GM18511 (cell line): ENCODE data around the gene KRTAP5-10.
"Not testable (repeated sequence)": the region's sequence is repeated elsewhere in the genome, so short reads cannot be mapped to it uniquely, and the experiment has no call there.

ENCODE experiments used
- ATAC-seq: cut with Tn5 transposase; IDR thresholded peaks from one replicate; pipeline ENCODE4 v1.9.1; 2021; ENCODE audit warnings: mild to moderate bottlenecking, moderate library complexity; ENCODE audit not compliant: unreplicated experiment

Gene KRTAP5-10

DNA sequence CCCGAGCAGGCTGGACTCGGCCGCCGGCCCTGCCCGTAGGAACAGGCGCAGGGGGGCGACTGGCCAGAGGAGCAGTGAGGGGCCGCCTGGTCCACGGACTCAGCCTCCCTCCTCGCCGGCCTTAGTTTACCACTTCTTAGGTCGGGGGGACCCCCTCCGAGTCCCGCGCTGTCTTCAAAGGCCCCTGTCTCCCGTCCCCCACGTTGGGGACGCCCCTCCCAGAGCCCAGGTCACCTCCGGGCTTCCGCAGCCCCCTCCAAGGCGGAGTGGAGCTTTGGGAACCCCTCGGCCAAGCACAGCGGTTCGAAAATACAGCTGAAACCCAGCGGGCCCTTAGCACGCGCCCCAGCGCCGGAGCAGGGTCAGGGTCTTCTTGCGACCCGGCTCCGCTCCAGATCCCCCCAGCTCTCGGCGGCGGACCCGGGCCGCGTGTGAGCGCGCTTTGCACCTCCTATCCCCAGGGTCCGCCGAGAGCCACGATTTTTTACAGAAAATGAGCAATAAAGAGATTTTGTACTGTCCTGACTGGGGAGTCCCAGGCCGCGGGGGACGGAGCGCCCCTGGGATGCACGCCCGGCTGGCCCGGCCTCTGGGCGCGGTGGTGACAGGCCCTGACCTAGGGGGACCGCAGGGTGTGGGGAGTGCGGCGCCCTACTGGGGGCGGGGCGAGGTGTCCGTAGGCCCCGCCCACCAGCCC, 42.3 kb downstream of the KRTAP5-10 start:
- not testable (repeated sequence) for ATAC-seq

GRCh38 chr11:71608272-71608671, 42.9 kb downstream of the KRTAP5-10 start:
- ATAC-seq, result not testable (repeated sequence)

GRCh38 chr11:71611218-71611910, 46.0 kb downstream of the KRTAP5-10 start:
- ATAC-seq, result not testable (repeated sequence)

- not testable (repeated sequence) for ATAC-seq
Observed at GRCh38 chr11:71613931-71614330, 48.6 kb downstream of the KRTAP5-10 start.

- not testable (repeated sequence) for ATAC-seq
Observed at GRCh38 chr11:71614366-71614917, 49.1 kb downstream of the KRTAP5-10 start.

GRCh38 chr11:71615003-71615402, 49.6 kb downstream of the KRTAP5-10 start:
- not testable (repeated sequence) for ATAC-seq
